ENCODE data around the gene MYT1.

DNA sequence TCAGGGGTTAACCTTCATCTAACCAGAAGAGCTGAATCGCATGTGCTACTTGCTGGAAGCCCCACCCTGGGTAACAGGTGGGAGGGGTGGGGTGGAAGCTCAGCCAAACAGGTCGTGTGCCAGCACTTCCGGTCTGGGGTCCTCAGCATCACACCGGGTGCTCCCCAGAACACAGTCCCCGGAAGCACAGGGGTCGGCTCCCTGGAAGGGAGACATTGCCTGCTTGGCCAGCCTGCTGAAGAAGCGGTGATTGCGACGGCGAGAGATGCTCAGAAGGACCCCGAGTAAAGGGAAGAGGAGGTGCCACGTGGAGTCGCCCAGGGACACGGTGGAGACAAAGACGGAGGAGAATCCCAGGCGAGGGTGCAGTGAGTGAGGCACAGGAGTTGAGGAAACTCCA is 36.5 kb downstream of the MYT1 start:
- no peak for TF ChIP-seq CTCF (IDR thresholded peaks at IDR 0.05)
- TF ChIP-seq POLR2AphosphoS5 (IDR thresholded peaks at IDR 0.05), result no peak
- TF ChIP-seq POLR2A (IDR thresholded peaks at IDR 0.05), result no peak
